SU-DHL-6 (cell line): ENCODE measurements around the gene CAMK1D.
"Not testable (repeated sequence)": the region's sequence is repeated elsewhere in the genome, so short reads cannot be mapped to it uniquely, and the experiment has no call there.

Experiments
- H2AFZ ChIP-seq: fragments of 200-600 bp; sonication (generic); 2 replicates; pipeline ENCODE4 v1.6.1; 2014; ENCODE audit warnings: low read depth, mild to moderate bottlenecking, moderate library complexity, mixed read lengths, antibody characterized with exemption, low read length; ENCODE audit not compliant: severe bottlenecking
- H3F3A ChIP-seq: fragments of 200-600 bp; shearing (Covaris generic); 2 replicates; pipeline ENCODE4 v1.6.0; 2016; ENCODE audit warnings: antibody characterized with exemption, mild to moderate bottlenecking; ENCODE audit not compliant: insufficient read depth
- H3K27ac ChIP-seq: fragments of 200-600 bp; sonication (generic); 2 replicates; pipeline ENCODE4 v1.5.1; 2016; ENCODE audit warnings: low read depth, mild to moderate bottlenecking, low read length, moderate library complexity, mixed read lengths
- H3K27me3 ChIP-seq: fragments of 200-600 bp; sonication (generic), shearing (Covaris generic); 2 replicates; pipeline ENCODE4 v1.6.0; 2014; ENCODE audit warnings: mild to moderate bottlenecking, low read length
- H3K36me3 ChIP-seq: fragments of 200-600 bp; sonication (generic); 2 replicates; pipeline ENCODE4 v1.6.1; 2014; ENCODE audit warnings: mild to moderate bottlenecking, low read length, mixed read lengths
- H3K4me2 ChIP-seq: fragments of 300-600, 200-600 bp; shearing (Covaris generic), sonication (generic); 2 replicates; pipeline ENCODE4 v1.6.0; 2014; ENCODE audit warnings: low read length, low read depth, mild to moderate bottlenecking; ENCODE audit not compliant: poor library complexity, severe bottlenecking
- H3K4me3 ChIP-seq: fragments of 200-600 bp; sonication (generic); 2 replicates; pipeline ENCODE4 v1.5.1; 2014; ENCODE audit warnings: antibody characterized with exemption, low read length, mild to moderate bottlenecking, mixed read lengths; ENCODE audit not compliant: insufficient read depth, poor library complexity, severe bottlenecking
- H3K79me2 ChIP-seq: fragments of 200-600 bp; sonication (generic); 2 replicates; pipeline ENCODE4 v1.6.1; 2014; ENCODE audit warnings: mild to moderate bottlenecking, low read length, moderate library complexity; ENCODE audit not compliant: insufficient read depth
- H3K9ac ChIP-seq: fragments of 200-600 bp; sonication (generic); 2 replicates; pipeline ENCODE4 v1.7.0; 2014; ENCODE audit warnings: mild to moderate bottlenecking, low read length
- H3K9me2 ChIP-seq: fragments of 200-600 bp; sonication (generic); replicated peaks from 2 replicates; pipeline ENCODE4 v1.6.1; 2014; ENCODE audit warnings: low read length; ENCODE audit not compliant: insufficient read depth
- H3K9me3 ChIP-seq: fragments of 200-600 bp; sonication (generic); 2 replicates; pipeline ENCODE4 v1.6.1; 2014; ENCODE audit warnings: low read length, mixed read lengths; ENCODE audit not compliant: insufficient read depth
- H4K20me1 ChIP-seq: fragments of 200-600 bp; sonication (generic); 2 replicates; pipeline ENCODE4 v1.6.1; 2014; ENCODE audit warnings: low read depth, mild to moderate bottlenecking, antibody characterized with exemption, low read length, moderate library complexity, mixed read lengths
- EZH2phosphoT487 ChIP-seq: fragments of 200-600 bp; sonication (generic), shearing (Covaris generic); conservative IDR thresholded peaks from 2 replicates; pipeline ENCODE4 v1.6.1; 2018; ENCODE audit warnings: mild to moderate bottlenecking, antibody characterized with exemption, low read length, moderate library complexity, mixed read lengths
- TF ChIP-seq, protein P1 (sequence below): fragments of 200-600 bp; sonication (generic); IDR thresholded peaks from one replicate; pipeline ENCODE4 v1.5.1; 2017; ENCODE audit warnings: antibody characterized with exemption, mild to moderate bottlenecking, low read length, moderate library complexity; ENCODE audit not compliant: insufficient read depth, poor library complexity, severe bottlenecking

CAMK1D gene

DNA sequence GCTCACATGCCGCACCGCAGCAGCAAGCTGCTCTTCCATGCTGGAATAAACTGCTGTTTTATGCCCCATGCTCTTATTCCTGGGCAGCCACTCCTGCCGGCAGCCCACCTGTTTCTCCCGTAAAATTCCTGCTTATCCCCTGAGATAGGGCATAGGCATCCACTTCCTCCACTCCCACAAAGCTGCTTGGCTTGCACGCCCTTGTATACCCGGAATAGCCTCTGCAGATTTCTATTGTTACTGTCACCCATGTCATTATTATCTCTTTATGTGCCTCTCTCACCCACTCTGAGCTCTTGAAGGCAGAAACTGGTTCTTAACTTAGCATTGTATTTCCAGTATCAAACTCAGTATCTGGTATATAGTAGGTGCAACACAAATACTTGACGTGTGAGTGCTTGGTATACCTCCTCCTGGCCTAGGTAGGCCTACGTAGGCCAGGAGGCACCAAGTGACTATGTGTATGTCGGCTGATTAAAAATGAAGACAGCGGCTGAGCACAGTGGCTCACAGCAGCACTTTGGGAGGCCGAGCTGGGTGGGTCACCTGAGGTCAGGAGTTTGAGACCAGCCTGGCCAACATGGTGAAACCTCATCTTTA lies 458.8 kb downstream of the CAMK1D start:
- Histone ChIP-seq H2AFZ (no peak overlapping the region), H3K9me3 (no peaks in the 10 kb centered on the region), H3K27ac (no peak overlapping the region), H4K20me1 (no peaks in the 10 kb centered on the region), H3K79me2 (no peaks in the 10 kb centered on the region), H3K27me3 (no peaks in the 10 kb centered on the region), H3K4me2 (no peak overlapping the region), H3F3A (no peaks in the 10 kb centered on the region), H3K4me3 (no peak overlapping the region), H3K36me3 (0 out of 2 replicates have a peak, but pooled peaks cover 3% of the 10 kb centered on the region), H3K9me2 (no peaks in the 10 kb centered on the region), H3K9ac (no peak overlapping the region)
- TF ChIP-seq, protein P1, sequence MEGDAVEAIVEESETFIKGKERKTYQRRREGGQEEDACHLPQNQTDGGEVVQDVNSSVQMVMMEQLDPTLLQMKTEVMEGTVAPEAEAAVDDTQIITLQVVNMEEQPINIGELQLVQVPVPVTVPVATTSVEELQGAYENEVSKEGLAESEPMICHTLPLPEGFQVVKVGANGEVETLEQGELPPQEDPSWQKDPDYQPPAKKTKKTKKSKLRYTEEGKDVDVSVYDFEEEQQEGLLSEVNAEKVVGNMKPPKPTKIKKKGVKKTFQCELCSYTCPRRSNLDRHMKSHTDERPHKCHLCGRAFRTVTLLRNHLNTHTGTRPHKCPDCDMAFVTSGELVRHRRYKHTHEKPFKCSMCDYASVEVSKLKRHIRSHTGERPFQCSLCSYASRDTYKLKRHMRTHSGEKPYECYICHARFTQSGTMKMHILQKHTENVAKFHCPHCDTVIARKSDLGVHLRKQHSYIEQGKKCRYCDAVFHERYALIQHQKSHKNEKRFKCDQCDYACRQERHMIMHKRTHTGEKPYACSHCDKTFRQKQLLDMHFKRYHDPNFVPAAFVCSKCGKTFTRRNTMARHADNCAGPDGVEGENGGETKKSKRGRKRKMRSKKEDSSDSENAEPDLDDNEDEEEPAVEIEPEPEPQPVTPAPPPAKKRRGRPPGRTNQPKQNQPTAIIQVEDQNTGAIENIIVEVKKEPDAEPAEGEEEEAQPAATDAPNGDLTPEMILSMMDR: no peak
- no peak for TF ChIP-seq EZH2phosphoT487

DNA sequence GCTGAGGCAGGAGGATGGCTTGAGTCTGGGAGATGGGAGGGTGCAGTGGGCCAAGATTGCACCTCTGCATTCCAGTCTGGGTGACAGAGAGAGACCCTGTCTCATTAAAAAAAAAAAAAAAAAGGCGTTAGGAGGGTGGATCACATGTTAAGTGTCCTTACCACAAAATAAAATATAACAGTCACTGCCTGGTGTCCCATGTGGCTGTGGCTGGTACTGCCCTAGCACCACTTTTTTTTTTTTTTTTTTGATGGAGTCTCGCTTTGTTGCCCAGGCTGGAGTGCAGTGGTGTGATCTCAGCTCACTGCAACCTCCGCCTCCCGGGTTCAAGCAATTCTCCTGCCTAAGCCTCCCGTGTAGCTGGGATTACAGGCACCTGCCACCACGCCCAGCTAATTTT lies 460.7 kb downstream of the CAMK1D start:
- H4K20me1 ChIP-seq, H3K9me2 ChIP-seq, H3F3A ChIP-seq, H3K4me2 ChIP-seq, H3K36me3 ChIP-seq, H3K27ac ChIP-seq, H3K9ac ChIP-seq, H3K79me2 ChIP-seq, H3K4me3 ChIP-seq, H3K9me3 ChIP-seq, H2AFZ ChIP-seq, H3K27me3 ChIP-seq: not testable (repeated sequence)

DNA sequence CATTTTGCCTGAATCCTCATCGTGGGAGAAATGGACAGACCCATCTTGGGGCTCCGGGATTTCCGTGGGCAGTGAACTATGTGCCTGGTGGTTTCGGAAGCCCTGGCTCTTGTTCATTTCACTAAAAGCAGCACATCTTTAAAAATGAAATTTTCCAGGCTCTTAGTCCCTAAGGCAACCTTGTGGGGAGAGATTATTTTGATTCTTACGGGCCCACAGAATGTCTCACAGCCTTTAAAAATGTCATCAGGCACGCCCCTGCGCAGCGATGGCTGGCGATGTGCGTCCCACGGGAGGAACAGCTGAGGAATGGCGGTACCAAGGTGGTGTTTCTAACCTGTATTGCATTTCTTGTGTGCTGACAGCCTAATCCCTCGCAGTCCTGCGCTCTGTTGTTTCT lies 462.5 kb downstream of the CAMK1D start:
- Histone ChIP-seq H4K20me1 (no peaks in the 10 kb centered on the region), H3K9me3 (no peaks in the 10 kb centered on the region), H3F3A (no peaks in the 10 kb centered on the region), H3K27me3 (no peaks in the 10 kb centered on the region), H2AFZ (no peak overlapping the region), H3K4me2 (no peak overlapping the region), H3K9ac (no peak overlapping the region), H3K36me3 (0 out of 2 replicates have a peak, but pooled peaks cover 4% of the 10 kb centered on the region), H3K4me3 (no peak overlapping the region), H3K9me2 (no peaks in the 10 kb centered on the region), H3K79me2 (no peaks in the 10 kb centered on the region), H3K27ac (no peak overlapping the region)
- TF ChIP-seq EZH2phosphoT487: no peak
- TF ChIP-seq, protein P1: no peak

DNA sequence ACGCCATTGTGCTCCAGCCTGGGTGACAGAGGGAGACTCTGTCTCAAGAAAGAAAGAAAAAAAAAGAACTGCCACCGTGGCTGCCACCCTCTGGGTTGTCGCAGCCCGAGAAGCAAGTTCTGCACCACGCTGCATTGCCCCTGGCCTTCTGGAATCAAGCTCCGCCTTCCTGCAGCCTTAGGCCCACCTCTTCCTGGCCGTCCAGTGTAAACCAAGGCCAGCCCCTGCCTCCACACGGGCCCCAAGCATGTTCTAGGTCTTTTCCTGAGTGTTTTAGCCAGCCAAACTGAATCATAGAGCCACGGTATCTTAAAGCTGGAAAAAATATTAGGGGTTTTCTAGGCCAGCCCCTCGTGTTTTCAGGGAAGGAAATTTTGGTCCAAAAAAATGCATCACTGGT lies 463.2 kb downstream of the CAMK1D start:
- no peak overlapping the region for H3K4me2 ChIP-seq

More for the DNA sequence above, 463.2 kb downstream of the CAMK1D start:
- Histone ChIP-seq H3K79me2 (no peaks in the 10 kb centered on the region), H4K20me1 (no peaks in the 10 kb centered on the region), H3F3A (no peaks in the 10 kb centered on the region), H3K9me3 (no peaks in the 10 kb centered on the region), H3K4me3 (no peak overlapping the region), H3K9ac (no peak overlapping the region), H3K36me3 (0 out of 2 replicates have a peak, but pooled peaks cover 8% of the 10 kb centered on the region), H3K27me3 (no peaks in the 10 kb centered on the region), H3K9me2 (no peaks in the 10 kb centered on the region), H3K27ac (no peak overlapping the region), H2AFZ (no peak overlapping the region)
- no peak for TF ChIP-seq EZH2phosphoT487
- TF ChIP-seq, protein P1: no peak
